Inflammatory macrophage (primary cell): ENCODE measurements around the gene TPRG1.
"Not testable (repeated sequence)": the region's sequence is repeated elsewhere in the genome, so short reads cannot be mapped to it uniquely, and the experiment has no call there.

Experiments used
- DNase-seq, 2 donors: peaks; one replicate each; pipeline ENCODE4 v3.0.0-alpha.2; 2020 to 2022

TPRG1 gene

GRCh38 chr3:189317911-189318310 is 146.1 kb downstream of the TPRG1 start:
- no peak for DNase-seq

GRCh38 chr3:189320511-189320910 is 148.7 kb downstream of the TPRG1 start:
- DNase-seq, result no peak

DNA sequence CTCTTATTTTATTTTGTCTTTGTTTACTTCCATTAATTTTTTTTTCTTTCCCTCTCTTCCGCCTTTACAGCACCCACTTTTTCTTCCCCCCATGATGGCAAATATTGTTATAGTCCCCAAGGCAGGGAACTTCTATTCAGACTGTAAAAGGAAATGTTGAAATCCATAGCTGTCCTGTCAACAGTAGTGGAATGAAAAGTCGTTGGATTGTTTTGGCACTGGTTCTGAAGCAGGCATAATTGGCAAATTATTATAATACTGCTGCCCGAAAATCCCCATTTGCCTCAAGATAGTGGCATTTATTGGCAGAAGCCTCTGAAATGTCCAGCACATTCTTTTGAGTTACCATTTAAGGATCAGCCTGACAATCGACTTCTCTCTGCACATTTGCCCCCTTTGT is 150.6 kb downstream of the TPRG1 start:
- no peak for DNase-seq

GRCh38 chr3:189324538-189325138 is 152.9 kb downstream of the TPRG1 start:
- DNase-seq, result no peak

DNA sequence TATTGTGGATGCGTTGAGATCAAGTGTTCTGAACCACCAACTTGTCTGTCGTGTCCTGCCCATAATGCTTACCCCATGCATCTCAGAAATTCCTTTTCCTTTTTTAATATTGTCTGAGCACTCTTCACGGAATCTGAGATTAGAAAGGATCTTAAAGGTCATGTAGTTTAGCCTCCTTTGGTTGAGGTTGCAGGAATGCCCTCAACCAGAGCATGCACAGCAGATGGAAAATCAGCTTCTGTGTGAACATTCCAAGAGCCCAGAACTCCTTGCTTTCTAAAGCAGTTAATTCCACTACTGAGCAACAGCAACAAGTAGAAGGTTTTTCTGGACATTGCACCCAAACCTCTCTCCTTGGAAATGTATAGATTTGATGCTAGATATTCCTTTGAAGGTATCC is 153.7 kb downstream of the TPRG1 start:
- no peak for DNase-seq

DNA sequence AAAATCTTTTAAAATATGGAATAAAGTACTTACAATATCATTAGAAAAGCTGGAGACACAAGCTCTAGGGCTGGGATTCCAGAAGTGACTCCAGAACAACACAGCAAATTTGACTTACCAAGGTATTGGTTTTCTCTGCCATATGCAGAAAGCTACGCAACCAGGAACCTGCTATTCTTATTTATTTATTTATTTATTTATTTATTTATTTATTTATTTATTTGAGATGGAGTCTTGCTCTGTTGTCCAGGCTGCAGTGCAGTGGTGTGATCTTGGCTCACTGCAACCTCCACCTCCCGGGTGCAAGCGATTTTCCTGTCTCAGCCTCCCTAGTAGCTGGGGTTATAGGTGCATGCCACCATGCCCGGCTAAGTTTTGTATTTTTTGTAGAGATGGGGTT is 157.9 kb downstream of the TPRG1 start:
- DNase-seq, result not testable (repeated sequence)

DNA sequence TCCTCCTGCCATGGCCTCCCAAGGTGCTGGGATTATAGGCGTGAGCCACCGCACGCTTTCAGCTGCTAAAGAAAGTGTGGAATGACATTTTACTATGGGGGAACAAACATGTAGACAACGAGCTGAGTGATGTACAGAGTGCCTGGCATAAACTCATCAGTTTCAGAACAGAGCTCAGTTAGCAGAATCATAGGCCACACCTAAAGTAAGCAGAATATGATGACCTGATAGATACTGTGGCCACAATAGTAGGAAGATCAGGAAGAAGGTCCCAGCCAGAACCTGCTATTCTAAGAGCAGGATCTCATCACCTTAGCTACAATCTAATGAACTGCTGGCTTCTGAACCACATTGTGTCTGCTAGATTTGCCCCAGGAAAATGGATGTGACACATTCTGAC is 158.3 kb downstream of the TPRG1 start:
- DNase-seq, result no peak

GRCh38 chr3:189331002-189331418 is 159.2 kb downstream of the TPRG1 start:
- no peak for DNase-seq

- no peak for DNase-seq
Observed at GRCh38 chr3:189334064-189334920, 162.5 kb downstream of the TPRG1 start.

GRCh38 chr3:189337673-189338091 is 165.9 kb downstream of the TPRG1 start:
- DNase-seq, result no peak

GRCh38 chr3:189338366-189338765 is 166.6 kb downstream of the TPRG1 start:
- no peak for DNase-seq

DNA sequence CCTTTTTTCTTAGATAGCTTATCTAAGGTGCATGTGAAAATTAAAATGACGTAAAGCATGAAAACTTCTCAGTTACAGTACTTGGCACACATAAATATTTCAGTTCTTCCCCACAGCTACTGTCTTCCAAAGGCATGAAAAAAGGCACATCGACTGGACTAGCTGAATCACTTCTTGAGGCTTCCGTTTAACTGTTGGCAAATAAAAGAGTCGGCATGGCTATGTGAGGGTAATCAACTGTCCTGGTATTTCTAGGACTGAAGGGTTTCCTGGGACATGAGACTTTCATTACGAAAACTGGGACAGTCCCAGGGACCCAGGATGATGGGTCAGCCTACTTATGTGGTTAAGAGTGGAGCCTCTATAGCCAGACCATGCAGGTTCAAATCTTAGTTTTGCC is 168.2 kb downstream of the TPRG1 start:
- DNase-seq, result no peak

GRCh38 chr3:189340680-189341460 is 169.1 kb downstream of the TPRG1 start:
- DNase-seq, result no peak

DNA sequence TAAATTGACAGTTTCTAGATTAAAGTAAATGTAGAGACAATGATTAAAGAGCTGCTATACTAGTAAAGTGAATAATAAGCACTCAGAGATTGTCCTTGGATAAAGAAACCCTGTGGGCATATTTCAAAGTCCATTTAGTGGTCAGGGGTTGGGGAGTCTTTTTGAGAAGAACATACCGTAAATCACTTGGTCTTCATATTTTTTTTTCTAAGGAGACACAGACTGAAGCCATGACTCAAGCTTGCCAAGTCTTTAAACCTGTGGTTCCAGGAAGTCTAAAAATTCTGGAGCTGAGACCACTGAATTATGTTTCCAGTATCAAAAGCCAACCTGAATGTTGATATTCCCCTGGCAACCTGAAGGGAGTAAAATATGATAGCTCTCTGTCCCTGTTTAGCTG is 171.0 kb downstream of the TPRG1 start:
- DNase-seq, result no peak

DNA sequence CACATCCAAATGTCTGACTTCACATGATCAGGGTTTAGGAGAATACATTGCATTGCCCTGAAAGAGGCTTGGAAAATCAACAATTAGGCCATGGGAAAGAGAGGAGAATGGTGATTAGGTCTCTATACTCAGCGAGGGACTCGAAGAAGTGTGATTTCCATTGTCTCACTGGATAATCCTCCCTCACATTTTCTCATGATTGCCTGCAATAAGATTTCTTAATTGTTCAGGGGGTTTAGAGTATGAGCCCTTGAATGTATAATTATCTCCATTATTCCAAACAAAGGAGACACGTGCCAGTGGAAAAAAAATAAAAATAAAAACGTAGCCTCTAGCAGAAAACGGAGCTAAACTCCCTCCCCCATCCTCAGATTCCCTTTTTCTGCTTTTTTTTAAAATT is 173.2 kb downstream of the TPRG1 start:
- DNase-seq, result no peak

DNA sequence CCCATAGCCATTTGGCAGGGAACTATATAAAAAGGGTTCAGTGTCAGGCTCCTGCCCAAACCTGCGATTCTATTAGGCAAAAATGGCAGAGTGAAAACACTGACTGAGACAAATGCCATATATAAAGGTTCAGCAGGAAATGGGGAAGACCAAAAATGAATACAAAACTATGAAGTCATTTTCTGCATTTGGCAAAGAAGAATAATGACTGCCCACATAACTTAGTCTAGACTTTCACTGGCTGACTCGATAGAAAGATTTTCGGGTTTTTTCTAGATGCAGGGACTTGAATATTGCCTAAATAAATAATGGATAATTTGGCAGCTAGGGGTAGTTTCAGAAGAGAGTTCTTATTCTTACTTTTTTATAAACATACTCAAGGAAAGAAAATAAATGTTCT is 178.0 kb downstream of the TPRG1 start:
- DNase-seq, result no peak

DNA sequence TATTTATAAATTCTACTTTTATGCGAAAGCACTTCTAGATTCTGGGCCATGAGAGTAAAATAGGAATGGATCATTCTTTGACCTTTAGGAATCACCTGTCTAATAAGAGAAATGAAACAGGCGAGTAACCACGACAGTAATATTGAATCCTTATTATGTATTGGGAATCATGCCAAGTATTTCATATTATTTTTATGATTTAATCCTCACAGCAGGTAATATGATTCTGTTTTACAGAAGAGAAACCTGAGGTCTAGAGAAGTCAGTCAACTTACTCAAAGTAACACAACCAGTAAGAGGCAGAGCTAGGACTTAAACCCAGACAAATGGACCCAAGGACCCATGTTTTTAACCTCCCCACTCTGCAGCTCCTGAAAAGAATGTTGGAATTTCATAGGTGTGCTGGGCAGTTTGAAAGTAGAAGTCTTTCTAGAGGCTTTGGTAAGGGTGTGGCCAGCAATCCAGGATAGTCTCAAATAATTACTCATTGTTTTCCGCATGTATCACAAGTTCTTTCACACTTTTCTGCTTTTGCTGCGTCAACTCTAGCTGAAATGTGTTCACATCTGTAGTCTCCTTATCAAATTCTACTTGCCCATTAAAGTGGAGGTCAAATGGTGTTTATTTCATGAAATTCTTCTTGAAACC is 181.7 kb downstream of the TPRG1 start:
- DNase-seq, result no peak

DNA sequence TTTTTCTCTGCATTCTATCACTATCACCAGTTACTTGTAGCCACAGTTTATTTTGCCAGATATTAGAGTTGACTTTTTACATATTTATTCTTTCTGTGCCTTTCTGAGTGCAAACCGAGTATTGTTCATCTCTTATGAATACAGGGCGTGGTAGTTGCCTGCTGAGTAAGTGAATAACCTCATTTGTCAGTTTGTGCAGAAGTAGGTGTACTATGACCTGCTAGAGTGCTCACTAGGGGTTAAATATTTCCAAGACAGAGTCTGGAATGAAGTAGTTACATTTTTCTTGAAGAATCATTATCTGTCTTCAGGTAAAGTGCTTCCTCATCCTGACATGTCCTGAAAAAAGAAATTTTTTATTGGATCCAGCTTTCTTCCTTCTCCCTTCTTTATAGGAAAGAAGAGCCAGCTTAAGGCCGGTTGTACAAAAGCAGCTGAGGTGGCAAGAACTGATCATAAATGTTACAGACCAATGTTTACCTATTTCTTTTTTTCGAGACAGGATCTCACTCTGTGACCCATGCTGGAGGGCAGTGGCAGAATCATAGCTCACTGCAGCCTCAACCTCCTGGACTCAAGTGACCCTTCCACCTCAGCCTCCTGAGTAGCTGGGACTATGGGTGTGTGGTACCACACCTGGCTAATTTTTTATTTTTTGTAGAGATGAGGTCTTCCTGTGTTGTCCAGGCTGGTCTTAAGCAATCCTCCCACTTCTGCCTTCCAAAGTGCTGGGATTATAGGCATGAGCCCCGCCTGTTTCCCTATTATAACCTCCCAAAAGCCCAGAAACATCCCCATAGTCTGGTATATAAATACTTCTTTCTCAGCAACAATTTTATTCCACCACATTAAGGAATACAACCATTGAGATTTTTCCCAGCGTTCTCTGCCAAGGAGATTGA is 182.5 kb downstream of the TPRG1 start:
- no peak for DNase-seq

DNA sequence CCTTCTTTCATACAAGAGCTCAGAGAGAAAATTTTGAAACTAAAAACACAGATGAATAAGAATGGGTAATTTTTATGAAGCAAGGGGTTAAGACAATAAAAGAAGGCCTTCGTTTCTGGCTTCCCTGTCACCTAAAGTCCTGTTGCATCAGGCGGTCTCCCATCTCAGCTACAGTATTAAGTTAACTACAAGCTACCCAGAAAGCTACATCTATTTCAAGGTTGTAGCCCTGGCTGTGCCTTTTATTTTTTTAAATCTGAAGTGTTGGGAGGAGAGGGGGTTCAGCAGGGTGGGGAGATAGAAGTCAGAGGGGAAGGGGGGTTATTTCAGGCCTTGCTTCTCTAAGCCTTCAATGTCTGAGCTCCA is 183.3 kb downstream of the TPRG1 start:
- DNase-seq, result no peak

- DNase-seq, result no peak
Observed at GRCh38 chr3:189355481-189356201, 183.9 kb downstream of the TPRG1 start.

GRCh38 chr3:189360291-189360690 is 188.5 kb downstream of the TPRG1 start:
- DNase-seq, result no peak
